Measurements from ENCODE around the gene CCDC177.

Gene CCDC177

GRCh38 chr14:69537900-69538299, 36.8 kb downstream of the CCDC177 start:
- H3K36me3 ChIP-seq (ENCODE audit: control insufficient read depth in 4 of 4, insufficient read depth in 4 of 4, low read length in 3 of 4) = no peaks in the 10 kb centered on the region
- no peaks in the 10 kb centered on the region for H3K9me3 ChIP-seq (ENCODE audit: control extremely low read depth in 1 of 5, control insufficient read depth in 4 of 5, insufficient read depth in 2 of 5, low read depth in 1 of 5, low read length in 4 of 5)
- POLR2A ChIA-PET = no interaction called here
- no peak overlapping the region for H3K4me3 ChIP-seq (ENCODE audit: control insufficient read depth in 1 of 7, extremely low read depth in 1 of 7, insufficient read depth in 4 of 7, low read depth in 2 of 7, low read length in 6 of 7)
- peaks cover 0 to 11% (median 0%) of the 10 kb centered on the region in 5 experiments for H3K27me3 ChIP-seq (replicated peaks in 2 of 5; ENCODE audit: control insufficient read depth in 4 of 5, insufficient read depth in 5 of 5, low read length in 4 of 5)
- no peaks in the 10 kb centered on the region for H3K4me1 ChIP-seq (ENCODE audit: control extremely low read depth in 1 of 4, control insufficient read depth in 4 of 4, insufficient read depth in 4 of 4, low read length in 3 of 4)
- WGBS (ENCODE audit: insufficient coverage) = no CpG with 5 or more reads among the region's 1 CpG
- H3K27ac ChIP-seq (ENCODE audit: insufficient read depth in 1 of 2, low read depth in 1 of 2, low read length in 2 of 2, poor library complexity in 1 of 2, severe bottlenecking in 2 of 2) = no peak overlapping the region
- DNase-seq = no peak
- CTCF ChIA-PET = interaction anchor here (0.7 kb wide), 1 partner anchor 37 kb away, joined by 4 read pairs; the partner anchor contains the start of gene CCDC177

- no peak overlapping the region for H3K4me3 ChIP-seq (ENCODE audit: control insufficient read depth in 1 of 7, extremely low read depth in 1 of 7, insufficient read depth in 4 of 7, low read depth in 2 of 7, low read length in 6 of 7)
- H3K36me3 ChIP-seq (ENCODE audit: control insufficient read depth in 4 of 4, insufficient read depth in 4 of 4, low read length in 3 of 4) = no peaks in the 10 kb centered on the region
- peaks cover 0 to 9% (median 0%) of the 10 kb centered on the region in 5 experiments for H3K27me3 ChIP-seq (replicated peaks in 2 of 5; ENCODE audit: control insufficient read depth in 4 of 5, insufficient read depth in 5 of 5, low read length in 4 of 5)
- POLR2A ChIA-PET = no interaction called here
- H3K4me1 ChIP-seq (ENCODE audit: control extremely low read depth in 1 of 4, control insufficient read depth in 4 of 4, insufficient read depth in 4 of 4, low read length in 3 of 4) = no peaks in the 10 kb centered on the region
- no peaks in the 10 kb centered on the region for H3K9me3 ChIP-seq (ENCODE audit: control extremely low read depth in 1 of 5, control insufficient read depth in 4 of 5, insufficient read depth in 2 of 5, low read depth in 1 of 5, low read length in 4 of 5)
- peak in 1 of 3 donors; percentile 14 for DNase-seq
- CTCF ChIA-PET = interaction anchor here (0.7 kb wide), 1 partner anchor 9 kb away, joined by 3 read pairs; no protein-coding TSS in a partner anchor
- no peak overlapping the region for H3K27ac ChIP-seq (ENCODE audit: insufficient read depth in 1 of 2, low read depth in 1 of 2, low read length in 2 of 2, poor library complexity in 1 of 2, severe bottlenecking in 2 of 2)
Observed at GRCh38 chr14:69536971-69537370, 37.7 kb downstream of the CCDC177 start.

GRCh38 chr14:69535230-69535848, 39.3 kb downstream of the CCDC177 start:
- H3K36me3 ChIP-seq (ENCODE audit: control insufficient read depth in 4 of 4, insufficient read depth in 4 of 4, low read length in 3 of 4) = no peaks in the 10 kb centered on the region
- H3K9me3 ChIP-seq (ENCODE audit: control extremely low read depth in 1 of 5, control insufficient read depth in 4 of 5, insufficient read depth in 2 of 5, low read depth in 1 of 5, low read length in 4 of 5) = no peaks in the 10 kb centered on the region
- H3K27ac ChIP-seq (ENCODE audit: insufficient read depth in 1 of 2, low read depth in 1 of 2, low read length in 2 of 2, poor library complexity in 1 of 2, severe bottlenecking in 2 of 2) = no peak overlapping the region
- ChIA-PET CTCF (interaction anchor here (0.8 to 1.5 kb wide), 4 partner anchors 9 to 493 kb away, joined by 3 to 4 read pairs (median 4); no protein-coding TSS in a partner anchor), POLR2A (no interaction called here)
- H3K27me3 ChIP-seq (replicated peaks in 2 of 5; ENCODE audit: control insufficient read depth in 4 of 5, insufficient read depth in 5 of 5, low read length in 4 of 5) = peaks cover 0 to 11% (median 0%) of the 10 kb centered on the region in 5 experiments
- 14% methylated on average over 1 of the region's 4 CpGs for WGBS (ENCODE audit: insufficient coverage)
- DNase-seq = no peak
- no peak overlapping the region for H3K4me3 ChIP-seq (ENCODE audit: control insufficient read depth in 1 of 7, extremely low read depth in 1 of 7, insufficient read depth in 4 of 7, low read depth in 2 of 7, low read length in 6 of 7)
- H3K4me1 ChIP-seq (ENCODE audit: control extremely low read depth in 1 of 4, control insufficient read depth in 4 of 4, insufficient read depth in 4 of 4, low read length in 3 of 4) = no peaks in the 10 kb centered on the region

- CTCF ChIA-PET = interaction anchor here (0.8 kb wide), 1 partner anchor 33 kb away, joined by 3 read pairs; no protein-coding TSS in a partner anchor
- Histone ChIP-seq H3K27ac (ENCODE audit: insufficient read depth in 1 of 2, low read depth in 1 of 2, low read length in 2 of 2, poor library complexity in 1 of 2, severe bottlenecking in 2 of 2) (no peak overlapping the region), H3K9me3 (ENCODE audit: control extremely low read depth in 1 of 5, control insufficient read depth in 4 of 5, insufficient read depth in 2 of 5, low read depth in 1 of 5, low read length in 4 of 5) (no peaks in the 10 kb centered on the region), H3K36me3 (ENCODE audit: control insufficient read depth in 4 of 4, insufficient read depth in 4 of 4, low read length in 3 of 4) (no peaks in the 10 kb centered on the region), H3K4me1 (ENCODE audit: control extremely low read depth in 1 of 4, control insufficient read depth in 4 of 4, insufficient read depth in 4 of 4, low read length in 3 of 4) (no peaks in the 10 kb centered on the region), H3K27me3 (replicated peaks in 2 of 5; ENCODE audit: control insufficient read depth in 4 of 5, insufficient read depth in 5 of 5, low read length in 4 of 5) (peaks cover 0 to 15% (median 8%) of the 10 kb centered on the region in 5 experiments), H3K4me3 (ENCODE audit: control insufficient read depth in 1 of 7, extremely low read depth in 1 of 7, insufficient read depth in 4 of 7, low read depth in 2 of 7, low read length in 6 of 7) (no peak overlapping the region)
- POLR2A ChIA-PET = no interaction called here
- DNase-seq = peak in 2 of 3 donors; percentile 32 to 60
- 70% methylated on average over 2 of the region's 3 CpGs for WGBS (ENCODE audit: insufficient coverage)
Observed at GRCh38 chr14:69532561-69533340, 41.9 kb downstream of the CCDC177 start.

DNA sequence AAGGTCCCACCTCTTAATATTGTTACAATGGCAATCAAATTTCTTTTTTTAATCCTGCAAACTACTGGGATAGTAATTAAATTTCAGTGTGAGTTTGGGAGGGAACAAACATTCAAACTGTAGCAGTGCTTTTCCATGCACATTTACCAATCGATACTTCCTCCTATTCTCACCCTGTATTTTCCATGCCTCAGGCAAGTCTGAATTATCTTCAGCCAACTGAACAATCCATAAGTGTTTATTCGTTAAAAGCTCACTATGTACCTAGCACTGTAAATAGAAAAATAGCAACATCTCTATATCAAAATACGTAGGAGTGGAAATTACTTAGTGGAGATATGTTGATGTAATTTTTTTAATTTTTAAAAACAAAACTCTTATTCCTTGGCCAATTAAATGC, 43.5 kb downstream of the CCDC177 start:
- peaks cover 0 to 13% (median 8%) of the 10 kb centered on the region in 5 experiments for H3K27me3 ChIP-seq (replicated peaks in 2 of 5; ENCODE audit: control insufficient read depth in 4 of 5, insufficient read depth in 5 of 5, low read length in 4 of 5)
- no peak for DNase-seq
- ChIA-PET CTCF (no interaction called here), POLR2A (no interaction called here)
- no peaks in the 10 kb centered on the region for H3K36me3 ChIP-seq (ENCODE audit: control insufficient read depth in 4 of 4, insufficient read depth in 4 of 4, low read length in 3 of 4)
- H3K4me3 ChIP-seq (ENCODE audit: control insufficient read depth in 1 of 7, extremely low read depth in 1 of 7, insufficient read depth in 4 of 7, low read depth in 2 of 7, low read length in 6 of 7) = no peak overlapping the region
- H3K27ac ChIP-seq (ENCODE audit: insufficient read depth in 1 of 2, low read depth in 1 of 2, low read length in 2 of 2, poor library complexity in 1 of 2, severe bottlenecking in 2 of 2) = no peak overlapping the region
- H3K4me1 ChIP-seq (ENCODE audit: control extremely low read depth in 1 of 4, control insufficient read depth in 4 of 4, insufficient read depth in 4 of 4, low read length in 3 of 4) = no peaks in the 10 kb centered on the region
- H3K9me3 ChIP-seq (ENCODE audit: control extremely low read depth in 1 of 5, control insufficient read depth in 4 of 5, insufficient read depth in 2 of 5, low read depth in 1 of 5, low read length in 4 of 5) = no peaks in the 10 kb centered on the region
- 71% methylated on average over 1 of the region's 3 CpGs for WGBS (ENCODE audit: insufficient coverage)

- Histone ChIP-seq H3K4me3 (ENCODE audit: control insufficient read depth in 1 of 7, extremely low read depth in 1 of 7, insufficient read depth in 4 of 7, low read depth in 2 of 7, low read length in 6 of 7) (no peak overlapping the region), H3K27ac (ENCODE audit: insufficient read depth in 1 of 2, low read depth in 1 of 2, low read length in 2 of 2, poor library complexity in 1 of 2, severe bottlenecking in 2 of 2) (no peak overlapping the region), H3K9me3 (ENCODE audit: control extremely low read depth in 1 of 5, control insufficient read depth in 4 of 5, insufficient read depth in 2 of 5, low read depth in 1 of 5, low read length in 4 of 5) (no peaks in the 10 kb centered on the region), H3K4me1 (ENCODE audit: control extremely low read depth in 1 of 4, control insufficient read depth in 4 of 4, insufficient read depth in 4 of 4, low read length in 3 of 4) (no peaks in the 10 kb centered on the region), H3K27me3 (replicated peaks in 2 of 5; ENCODE audit: control insufficient read depth in 4 of 5, insufficient read depth in 5 of 5, low read length in 4 of 5) (peaks cover 0 to 13% (median 8%) of the 10 kb centered on the region in 5 experiments), H3K36me3 (ENCODE audit: control insufficient read depth in 4 of 4, insufficient read depth in 4 of 4, low read length in 3 of 4) (no peaks in the 10 kb centered on the region)
- CTCF ChIA-PET = interaction anchor here (1.9 kb wide), 1 partner anchor 38 kb away, joined by 5 read pairs; no protein-coding TSS in a partner anchor
- no peak for DNase-seq
- POLR2A ChIA-PET = no interaction called here
- WGBS (ENCODE audit: insufficient coverage) = no CpG with 5 or more reads among the region's 4 CpGs
Observed at GRCh38 chr14:69530095-69530494, 44.6 kb downstream of the CCDC177 start.

DNA sequence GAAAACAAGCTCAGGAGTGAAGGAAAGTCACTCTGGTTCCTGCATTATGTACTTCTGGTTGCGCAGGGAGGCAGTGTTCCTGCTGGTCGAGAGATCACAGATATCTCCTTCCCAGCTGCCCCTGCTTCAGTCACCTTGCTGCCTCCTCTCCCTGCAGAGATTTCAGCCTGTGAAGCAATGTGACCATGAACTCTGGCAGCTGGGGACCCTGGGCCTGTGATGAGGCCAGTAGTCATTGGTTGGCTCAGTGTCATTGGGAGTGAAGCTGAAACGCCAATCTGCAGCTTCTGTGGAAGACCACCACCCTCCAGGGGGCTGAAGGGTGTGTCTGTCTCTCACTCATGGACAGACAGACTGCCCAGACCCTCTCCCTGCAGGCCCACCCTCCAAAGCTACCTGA, 45.1 kb downstream of the CCDC177 start:
- WGBS (ENCODE audit: insufficient coverage) = 100% methylated on average over 3 of the region's 3 CpGs
- no peak overlapping the region for H3K27ac ChIP-seq (ENCODE audit: insufficient read depth in 1 of 2, low read depth in 1 of 2, low read length in 2 of 2, poor library complexity in 1 of 2, severe bottlenecking in 2 of 2)
- H3K4me1 ChIP-seq (ENCODE audit: control extremely low read depth in 1 of 4, control insufficient read depth in 4 of 4, insufficient read depth in 4 of 4, low read length in 3 of 4) = no peaks in the 10 kb centered on the region
- peaks cover 0 to 13% (median 8%) of the 10 kb centered on the region in 5 experiments for H3K27me3 ChIP-seq (replicated peaks in 2 of 5; ENCODE audit: control insufficient read depth in 4 of 5, insufficient read depth in 5 of 5, low read length in 4 of 5)
- H3K4me3 ChIP-seq (ENCODE audit: control insufficient read depth in 1 of 7, extremely low read depth in 1 of 7, insufficient read depth in 4 of 7, low read depth in 2 of 7, low read length in 6 of 7) = no peak overlapping the region
- CTCF ChIA-PET = interaction anchor here (0.9 to 1.9 kb wide), 3 partner anchors 15 to 37 kb away, joined by 3 to 6 read pairs (median 5); no protein-coding TSS in a partner anchor
- no peak for DNase-seq
- H3K36me3 ChIP-seq (ENCODE audit: control insufficient read depth in 4 of 4, insufficient read depth in 4 of 4, low read length in 3 of 4) = no peaks in the 10 kb centered on the region
- POLR2A ChIA-PET = no interaction called here
- no peaks in the 10 kb centered on the region for H3K9me3 ChIP-seq (ENCODE audit: control extremely low read depth in 1 of 5, control insufficient read depth in 4 of 5, insufficient read depth in 2 of 5, low read depth in 1 of 5, low read length in 4 of 5)
